ENCODE measurements around the gene PARD6G. TPM values are rescaled to one million over a fixed set of nuclear protein-coding genes. Genes with fewer than 3 reads are reported as not detected.
"Not testable (repeated sequence)": the region's sequence is repeated elsewhere in the genome, so short reads cannot be mapped to it uniquely, and the experiment has no call there.

Gene PARD6G
- total RNA-seq, 1 donor from 2014 or later, result 28.3 TPM

DNA sequence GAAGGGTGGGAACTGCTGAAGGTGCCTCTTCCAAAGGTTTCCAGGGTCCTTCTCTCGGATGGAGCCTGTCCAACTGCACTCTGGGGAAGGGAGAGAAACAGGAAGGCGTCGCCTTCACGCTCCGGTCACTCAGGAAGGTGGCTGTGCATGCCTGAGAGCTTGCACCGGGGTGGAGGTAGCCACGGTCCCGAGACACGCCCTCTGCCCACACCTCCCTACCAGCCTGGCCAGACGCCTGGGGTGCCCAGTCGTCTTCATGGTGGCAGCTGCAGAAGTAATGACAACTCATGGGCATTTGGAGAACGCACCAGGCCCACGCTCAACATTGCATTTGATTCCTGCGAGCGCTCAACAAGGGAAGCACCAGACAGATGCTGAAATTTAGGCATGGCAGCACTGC, 78.3 kb downstream of the PARD6G start:
- Mint-ChIP-seq H3K4me1 (peaks cover 18% of the 10 kb centered on the region), H3K4me3 (no peak overlapping the region), H3K9me3 (peaks cover 3% of the 10 kb centered on the region), H3K27me3 (ENCODE audit: low read depth) (no peaks in the 10 kb centered on the region), H3K36me3 (ENCODE audit: low read depth) (peaks cover 18% of the 10 kb centered on the region), H3K27ac (ENCODE audit: unreplicated experiment) (no peak overlapping the region)
- TF ChIP-seq, protein P1, sequence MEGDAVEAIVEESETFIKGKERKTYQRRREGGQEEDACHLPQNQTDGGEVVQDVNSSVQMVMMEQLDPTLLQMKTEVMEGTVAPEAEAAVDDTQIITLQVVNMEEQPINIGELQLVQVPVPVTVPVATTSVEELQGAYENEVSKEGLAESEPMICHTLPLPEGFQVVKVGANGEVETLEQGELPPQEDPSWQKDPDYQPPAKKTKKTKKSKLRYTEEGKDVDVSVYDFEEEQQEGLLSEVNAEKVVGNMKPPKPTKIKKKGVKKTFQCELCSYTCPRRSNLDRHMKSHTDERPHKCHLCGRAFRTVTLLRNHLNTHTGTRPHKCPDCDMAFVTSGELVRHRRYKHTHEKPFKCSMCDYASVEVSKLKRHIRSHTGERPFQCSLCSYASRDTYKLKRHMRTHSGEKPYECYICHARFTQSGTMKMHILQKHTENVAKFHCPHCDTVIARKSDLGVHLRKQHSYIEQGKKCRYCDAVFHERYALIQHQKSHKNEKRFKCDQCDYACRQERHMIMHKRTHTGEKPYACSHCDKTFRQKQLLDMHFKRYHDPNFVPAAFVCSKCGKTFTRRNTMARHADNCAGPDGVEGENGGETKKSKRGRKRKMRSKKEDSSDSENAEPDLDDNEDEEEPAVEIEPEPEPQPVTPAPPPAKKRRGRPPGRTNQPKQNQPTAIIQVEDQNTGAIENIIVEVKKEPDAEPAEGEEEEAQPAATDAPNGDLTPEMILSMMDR (conservative IDR thresholded peaks at IDR 0.05), result no peak
- DNase-seq (ENCODE audit: low read depth, low spot score), result no peak

DNA sequence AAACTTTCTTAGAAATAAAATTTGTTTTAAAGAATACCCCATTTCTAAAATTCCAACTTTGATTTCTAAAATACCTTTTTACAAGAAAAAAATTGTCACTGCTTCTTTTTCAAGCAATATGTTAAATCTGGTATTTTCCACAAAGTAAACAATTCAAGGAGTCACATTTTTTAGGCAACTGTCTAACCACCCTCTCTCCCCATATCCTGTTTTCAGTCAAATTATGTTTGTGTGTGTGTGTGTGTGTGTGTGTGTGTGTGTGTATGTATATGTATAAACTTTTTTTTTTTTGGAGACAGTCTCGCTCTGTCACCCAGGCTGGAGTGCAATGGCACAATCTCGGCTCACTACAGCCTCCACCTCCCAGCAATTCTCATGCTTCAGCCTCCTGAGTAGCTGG, 79.0 kb downstream of the PARD6G start:
- no peak for DNase-seq (ENCODE audit: low read depth, low spot score)
- Mint-ChIP-seq H3K27ac (ENCODE audit: unreplicated experiment) (no peak overlapping the region), H3K4me3 (no peak overlapping the region), H3K4me1 (peaks cover 18% of the 10 kb centered on the region), H3K36me3 (ENCODE audit: low read depth) (peaks cover 23% of the 10 kb centered on the region), H3K27me3 (ENCODE audit: low read depth) (no peaks in the 10 kb centered on the region), H3K9me3 (peaks cover 3% of the 10 kb centered on the region)
- TF ChIP-seq, protein P1 (conservative IDR thresholded peaks at IDR 0.05), result no peak

DNA sequence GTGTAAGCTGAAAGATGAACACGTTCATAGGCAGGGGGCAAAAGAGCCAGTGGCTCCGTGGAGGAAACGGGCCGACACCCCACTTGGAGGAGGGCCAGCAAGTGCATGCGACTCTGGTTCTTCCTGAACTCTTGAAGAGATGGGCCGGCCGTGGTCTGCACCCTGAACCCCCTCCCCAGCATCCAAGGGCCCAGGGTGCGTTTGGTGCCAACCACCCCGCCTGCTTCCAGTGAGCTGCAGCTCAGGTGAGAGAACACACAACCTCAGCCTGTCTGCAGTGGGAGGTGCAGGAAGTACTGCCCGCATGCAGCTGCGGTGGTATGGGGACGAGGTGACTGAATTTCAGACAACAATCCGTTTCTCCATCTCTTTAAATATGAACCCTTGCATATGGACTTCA, 79.4 kb downstream of the PARD6G start:
- Mint-ChIP-seq H3K4me3 (no peak overlapping the region), H3K9me3 (peaks cover 3% of the 10 kb centered on the region), H3K4me1 (peaks cover 14% of the 10 kb centered on the region), H3K27me3 (ENCODE audit: low read depth) (no peaks in the 10 kb centered on the region), H3K27ac (ENCODE audit: unreplicated experiment) (no peak overlapping the region), H3K36me3 (ENCODE audit: low read depth) (peaks cover 25% of the 10 kb centered on the region)
- TF ChIP-seq, protein P1 (conservative IDR thresholded peaks at IDR 0.05), result no peak
- no peak for DNase-seq (ENCODE audit: low read depth, low spot score)

DNA sequence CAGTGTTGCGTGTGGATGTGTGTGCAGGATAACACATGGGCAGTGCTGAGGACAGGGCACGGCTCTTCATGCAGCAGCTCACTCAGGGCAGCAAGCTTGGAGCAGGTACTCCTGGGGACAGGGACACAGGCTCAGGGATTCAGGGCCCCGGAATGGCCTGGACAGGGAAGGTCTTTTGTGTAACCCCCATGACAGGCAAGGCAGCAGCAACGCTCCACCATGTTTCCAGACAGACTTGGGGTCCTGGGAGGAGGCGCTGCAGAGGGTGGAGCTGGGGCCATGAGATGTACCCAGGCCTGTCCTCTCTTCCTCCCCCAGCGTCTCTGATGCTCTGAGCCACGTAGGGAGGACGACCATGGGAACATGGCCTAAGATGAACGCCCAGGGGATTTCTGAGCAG, 80.0 kb downstream of the PARD6G start:
- no peak overlapping the region for H3K27ac Mint-ChIP-seq (ENCODE audit: unreplicated experiment)

DNA sequence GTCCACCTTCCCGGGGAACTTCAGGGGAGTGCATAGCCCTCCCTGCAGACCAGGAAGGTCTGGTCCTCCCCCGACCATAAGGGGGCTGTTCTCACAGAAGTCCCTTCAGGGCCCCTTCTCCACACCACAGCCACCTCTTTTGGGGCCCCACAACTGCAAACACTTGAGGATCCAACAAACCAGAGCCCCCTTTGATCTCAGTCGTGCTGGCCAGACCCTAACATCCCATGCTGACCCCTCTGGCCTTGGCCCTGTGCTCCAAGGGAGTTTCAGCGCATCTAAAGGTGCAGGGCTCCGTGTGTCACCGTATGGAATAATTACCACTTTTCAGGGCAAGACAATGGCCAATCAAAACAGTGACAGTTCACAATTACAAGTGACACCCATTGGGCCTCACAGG, 80.6 kb downstream of the PARD6G start:
- peaks cover 11% of the 10 kb centered on the region for H3K4me1 Mint-ChIP-seq
- H3K36me3 Mint-ChIP-seq (ENCODE audit: low read depth), result peaks cover 33% of the 10 kb centered on the region
- H3K9me3 Mint-ChIP-seq, result peaks cover 3% of the 10 kb centered on the region
- H3K27me3 Mint-ChIP-seq (ENCODE audit: low read depth), result no peaks in the 10 kb centered on the region
- no peak overlapping the region for H3K27ac Mint-ChIP-seq (ENCODE audit: unreplicated experiment)
- TF ChIP-seq, protein P1 (conservative IDR thresholded peaks at IDR 0.05), result no peak
- no peak overlapping the region for H3K4me3 Mint-ChIP-seq
- DNase-seq (ENCODE audit: low read depth, low spot score), result no peak

More for the DNA sequence above, 80.0 kb downstream of the PARD6G start:
- H3K27me3 Mint-ChIP-seq (ENCODE audit: low read depth), result no peaks in the 10 kb centered on the region
- H3K4me3 Mint-ChIP-seq, result no peak overlapping the region
- peaks cover 3% of the 10 kb centered on the region for H3K9me3 Mint-ChIP-seq
- no peak for DNase-seq (ENCODE audit: low read depth, low spot score)
- TF ChIP-seq, protein P1 (conservative IDR thresholded peaks at IDR 0.05), result no peak
- peaks cover 29% of the 10 kb centered on the region for H3K36me3 Mint-ChIP-seq (ENCODE audit: low read depth)
- H3K4me1 Mint-ChIP-seq, result peaks cover 11% of the 10 kb centered on the region

DNA sequence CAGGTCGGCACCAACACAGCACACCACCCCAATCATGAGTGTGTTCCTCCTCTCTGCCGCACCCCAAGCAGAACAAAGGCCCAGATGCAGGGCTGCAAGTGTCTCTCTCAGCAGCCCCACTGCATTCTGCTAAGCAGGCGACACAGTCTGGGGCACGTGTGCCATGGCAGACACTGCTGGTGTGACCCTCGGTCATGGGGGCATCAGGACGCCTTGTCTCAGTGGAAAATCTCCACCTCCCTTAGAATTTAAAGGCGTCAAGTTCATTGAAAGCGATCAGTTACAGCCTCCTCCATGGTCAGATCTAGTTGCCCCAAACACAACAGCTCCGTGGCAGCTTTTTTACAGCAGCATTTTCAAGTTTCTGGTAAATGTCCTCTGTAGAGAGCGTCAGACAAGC, 81.1 kb downstream of the PARD6G start:
- H3K27me3 Mint-ChIP-seq (ENCODE audit: low read depth), result no peaks in the 10 kb centered on the region
- no peak overlapping the region for H3K4me3 Mint-ChIP-seq
- no peak for DNase-seq (ENCODE audit: low read depth, low spot score)
- peaks cover 34% of the 10 kb centered on the region for H3K36me3 Mint-ChIP-seq (ENCODE audit: low read depth)
- H3K9me3 Mint-ChIP-seq, result peaks cover 3% of the 10 kb centered on the region
- TF ChIP-seq, protein P1 (conservative IDR thresholded peaks at IDR 0.05), result no peak
- no peak overlapping the region for H3K27ac Mint-ChIP-seq (ENCODE audit: unreplicated experiment)
- H3K4me1 Mint-ChIP-seq, result peaks cover 7% of the 10 kb centered on the region

DNA sequence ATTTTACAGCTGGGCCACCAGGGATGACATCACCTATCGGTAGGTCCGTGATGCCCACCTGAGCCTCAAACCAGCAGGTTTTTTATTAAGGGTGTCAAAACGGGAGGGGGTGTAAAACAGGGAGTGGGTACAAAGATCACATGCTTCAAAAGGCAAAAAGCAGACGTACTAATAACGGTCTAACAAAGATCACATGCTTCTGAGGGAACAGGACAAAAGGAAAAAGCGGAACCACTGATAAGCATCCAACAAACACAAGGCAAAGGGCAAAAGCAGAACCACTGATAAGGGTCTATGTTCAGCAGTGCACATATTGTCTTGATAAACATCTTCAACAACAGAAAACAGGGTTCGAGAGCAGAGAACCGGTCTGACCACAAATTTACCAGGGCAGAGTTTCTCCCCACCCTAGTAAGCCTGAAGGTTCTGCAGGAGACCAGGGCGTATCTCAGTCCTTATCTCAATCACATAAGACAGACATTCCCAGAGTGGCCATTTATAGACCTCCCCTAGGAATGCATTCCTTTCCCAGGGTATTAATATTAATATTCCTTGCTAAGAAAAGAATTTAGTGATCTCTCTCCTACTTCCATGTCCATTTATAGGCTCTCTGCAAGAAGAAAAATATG, 82.5 kb downstream of the PARD6G start:
- H3K9me3 Mint-ChIP-seq; H3K4me3 Mint-ChIP-seq; H3K27ac Mint-ChIP-seq (ENCODE audit: unreplicated experiment); H3K4me1 Mint-ChIP-seq; DNase-seq (ENCODE audit: low read depth, low spot score); H3K27me3 Mint-ChIP-seq (ENCODE audit: low read depth): not testable (repeated sequence)
- H3K36me3 Mint-ChIP-seq (ENCODE audit: low read depth), result peaks cover 38% of the 10 kb centered on the region
